ENCODE measurements around the gene KRTAP12-3. TPM values are rescaled to one million over a fixed set of nuclear protein-coding genes. Genes with fewer than 3 reads are reported as not detected.

The KRTAP12-3 gene
- total RNA-seq, 1 experiment from 2014 or later = not detected

GRCh38 chr21:44617071-44617501 lies 40.6 kb upstream of the KRTAP12-3 start:
- peaks cover 42% of the 10 kb centered on the region for H3K27me3 ChIP-seq (ENCODE audit: insufficient read depth, low read depth)
- no peaks in the 10 kb centered on the region for H4K20me1 ChIP-seq (ENCODE audit: insufficient read depth)
- TF ChIP-seq EZH2 (IDR thresholded peaks at IDR 0.05; ENCODE audit: low read depth) = no peak
- no peak for TF ChIP-seq CTCF (conservative IDR thresholded peaks at IDR 0.05)
- no peaks in the 10 kb centered on the region for H3K36me3 ChIP-seq (ENCODE audit: low read depth)
- no peaks in the 10 kb centered on the region for H3K4me1 ChIP-seq (replicated peaks; ENCODE audit: insufficient read depth)
- H3K4me2 ChIP-seq = no peak overlapping the region
- DNase-seq = no peak
- intact Hi-C loops (cut with micrococcal nuclease; ENCODE audit: unreplicated experiment) = no loop called here
- H3K9me3 ChIP-seq (ENCODE audit: insufficient read depth, low read depth) = no peaks in the 10 kb centered on the region
- CTCF ChIA-PET = no interaction called here
- no peak overlapping the region for H3K4me3 ChIP-seq
- H3F3A ChIP-seq (ENCODE audit: insufficient read depth, low read depth) = no peaks in the 10 kb centered on the region
- BruUV-seq (replicated peaks) = no TSS peak
- no peak overlapping the region for H2AFZ ChIP-seq
- POLR2A ChIA-PET (ENCODE audit: unreplicated experiment) = no interaction called here
- H3K27ac ChIP-seq = no peak overlapping the region
- no peaks in the 10 kb centered on the region for H3K9me2 ChIP-seq (ENCODE audit: insufficient read depth)
- H3K79me2 ChIP-seq (ENCODE audit: low read depth) = no peaks in the 10 kb centered on the region

- no peaks in the 10 kb centered on the region for H3K4me1 ChIP-seq (replicated peaks; ENCODE audit: insufficient read depth)
- H2AFZ ChIP-seq = no peak overlapping the region
- H3K4me2 ChIP-seq = no peak overlapping the region
- no peak for DNase-seq
- no peaks in the 10 kb centered on the region for H3F3A ChIP-seq (ENCODE audit: insufficient read depth, low read depth)
- H3K4me3 ChIP-seq = no peak overlapping the region
- intact Hi-C loops (cut with micrococcal nuclease; ENCODE audit: unreplicated experiment) = no loop called here
- no peak overlapping the region for H3K27ac ChIP-seq
- BruUV-seq (replicated peaks) = no TSS peak
- no peaks in the 10 kb centered on the region for H4K20me1 ChIP-seq (ENCODE audit: insufficient read depth)
- CTCF ChIA-PET = interaction anchor here (0.5 kb wide), 1 partner anchor 176 kb away, joined by 4 read pairs; no protein-coding TSS in a partner anchor
- TF ChIP-seq CTCF (conservative IDR thresholded peaks at IDR 0.05) = no peak; the same call in 1 of the 2 replicates
- TF ChIP-seq EZH2 (IDR thresholded peaks at IDR 0.05; ENCODE audit: low read depth) = no peak
- no peaks in the 10 kb centered on the region for H3K9me2 ChIP-seq (ENCODE audit: insufficient read depth)
- H3K79me2 ChIP-seq (ENCODE audit: low read depth) = no peaks in the 10 kb centered on the region
- H3K9me3 ChIP-seq (ENCODE audit: insufficient read depth, low read depth) = peaks cover 2% of the 10 kb centered on the region; the same call in 1 of the 2 replicates
- no peaks in the 10 kb centered on the region for H3K36me3 ChIP-seq (ENCODE audit: low read depth)
- POLR2A ChIA-PET (ENCODE audit: unreplicated experiment) = no interaction called here
- peaks cover 34% of the 10 kb centered on the region for H3K27me3 ChIP-seq (ENCODE audit: insufficient read depth, low read depth)
Observed at GRCh38 chr21:44618504-44618903, 39.2 kb upstream of the KRTAP12-3 start.

- no peak for DNase-seq
- TF ChIP-seq EZH2 (IDR thresholded peaks at IDR 0.05; ENCODE audit: low read depth) = no peak
- no peak for TF ChIP-seq CTCF (conservative IDR thresholded peaks at IDR 0.05)
- no peak overlapping the region for H3K4me3 ChIP-seq
- no peaks in the 10 kb centered on the region for H3F3A ChIP-seq (ENCODE audit: insufficient read depth, low read depth)
- no peaks in the 10 kb centered on the region for H3K9me2 ChIP-seq (ENCODE audit: insufficient read depth)
- intact Hi-C loops (cut with micrococcal nuclease; ENCODE audit: unreplicated experiment) = no loop called here
- no TSS peak for BruUV-seq (replicated peaks)
- H3K36me3 ChIP-seq (ENCODE audit: low read depth) = no peaks in the 10 kb centered on the region
- peaks cover 32% of the 10 kb centered on the region for H3K27me3 ChIP-seq (ENCODE audit: insufficient read depth, low read depth)
- ChIA-PET CTCF (no interaction called here), POLR2A (ENCODE audit: unreplicated experiment) (no interaction called here)
- H3K27ac ChIP-seq = no peak overlapping the region
- peaks cover 4% of the 10 kb centered on the region; the same call in 1 of the 2 replicates for H3K9me3 ChIP-seq (ENCODE audit: insufficient read depth, low read depth)
- H3K4me1 ChIP-seq (replicated peaks; ENCODE audit: insufficient read depth) = no peaks in the 10 kb centered on the region
- H3K4me2 ChIP-seq = no peak overlapping the region
- H2AFZ ChIP-seq = no peak overlapping the region
- no peaks in the 10 kb centered on the region for H4K20me1 ChIP-seq (ENCODE audit: insufficient read depth)
- H3K79me2 ChIP-seq (ENCODE audit: low read depth) = no peaks in the 10 kb centered on the region
Observed at GRCh38 chr21:44618909-44619308, 38.8 kb upstream of the KRTAP12-3 start.

Data from PC-9 (cell line).